H1 (cell line): ENCODE results near the gene MOB2. TPM values are rescaled to one million over a fixed set of nuclear protein-coding genes. Genes with fewer than 3 reads are reported as not detected.

Experiments
- BCL11A ChIP-seq, 2 experiments: IDR thresholded peaks; one replicate each; pipeline ENCODE4 v1.6.1; 2011; ENCODE audit warnings: low read depth in 2 of 2, low read length in 2 of 2, mild to moderate bottlenecking in 2 of 2
- E2F6 ChIP-seq: IDR thresholded peaks from 2 replicates; pipeline ENCODE4 v1.6.1; 2012; ENCODE audit warnings: inconsistent platforms
- SRF ChIP-seq: IDR thresholded peaks from 2 replicates; pipeline ENCODE4 v1.6.1; 2011; ENCODE audit warnings: mild to moderate bottlenecking, low read depth, low read length, moderate library complexity
- TEAD4 ChIP-seq: IDR thresholded peaks from 2 replicates; pipeline ENCODE4 v1.6.1; 2012; ENCODE audit warnings: low read depth, low read length, inconsistent platforms, mixed read lengths
- polyA plus RNA-seq, 7 experiments: library from polyadenylated mRNA; depleted of rRNA in 3 of 7; stranded (reverse) in 5 of 7; unstranded in 2 of 7; fragments of >200 nt in 5 of 7; fragments of 200-250 nt in 2 of 7; gene quantifications; 1 replicate in 5 of 7; 2 replicates in 1 of 7; 4 replicates in 1 of 7; pipeline versions ENCODE4 v1.2.1 to v1.2.3, GENCODE V29; 2011 to 2013; ENCODE audit warnings: missing spikeins in 2 of 7, mixed read lengths in 2 of 7
- total RNA-seq: library from RNA; stranded (reverse); fragmentation: NEBNext Ultra II Directional; extraction: Animal tissue kit (Norgen Biotek cat#: 25700); gene quantifications from 2 replicates; pipeline ENCODE4 v1.2.1, GENCODE V29; 2021

Gene MOB2
- total and polyA plus RNA-seq, 2 of the 8 experiments (the other 6 are each of a cell fraction or from before 2014, with no cell fraction given), result 18.6 to 28.2 TPM

GRCh38 chr11:1534682-1535081 is 48.1 kb upstream of the MOB2 start (continued):
- no peak for TF ChIP-seq E2F6
- TF ChIP-seq TEAD4, result no peak
- no peak for TF ChIP-seq BCL11A (IDR thresholded peaks at IDR 0.05; ENCODE audit: low read depth in 2 of 2, low read length in 2 of 2)
- TF ChIP-seq SRF, result no peak
